HepG2 (cell line): ENCODE results near the gene HBEGF. TPM values are rescaled to one million over a fixed set of nuclear protein-coding genes. Genes with fewer than 3 reads are reported as not detected.

Experiments
- ATAC-seq: fragments of 200-7000 bp; cut with Tn5 transposase; 3 replicates; pipeline ENCODE4 v1.9.1; 2020; ENCODE audit warnings: mild to moderate bottlenecking, moderate library complexity
- BruUV-seq: library from RNA; stranded (reverse); fragments of 400-500 nt; replicated peaks from 2 replicates; lab custom pipeline; 2021; lab: Mats Ljungman, UMichigan
- CTCF ChIA-PET: fragments of 300-600 bp; formaldehyde crosslinking; extraction: SDS; loops from one replicate; lab custom pipeline; 2021; ENCODE audit warnings: low total read pairs, inconsistent platforms, low intra/inter-chr PET ratio; lab: Yijun Ruan, JAX
- POLR2A ChIA-PET: fragments of 350-600 bp; sonication (Branson Sonifier 250); formaldehyde crosslinking; loops from one replicate; lab custom pipeline; 2020; ENCODE audit warnings: antibody characterized with exemption, inconsistent platforms; lab: Yijun Ruan, JAX
- DNase-seq: peaks from one replicate; pipeline ENCODE4 v3.0.0-alpha.2; 2015; ENCODE audit warnings: low spot score
- FAIRE-seq: peaks from 3 replicates; lab custom pipeline; 2011; peaks lifted over from hg19 to GRCh38; lab: Jason Lieb, UNC
- H2AFZ ChIP-seq: one replicate; pipeline ENCODE4 v1.6.1; 2011; ENCODE audit warnings: low read length, inconsistent platforms
- H3K27ac ChIP-seq: fragments of 300-600 bp; 3 replicates; pipeline ENCODE4 v1.8.0; 2011; ENCODE audit warnings: mixed run types, mild to moderate bottlenecking, mixed read lengths, low read length, inconsistent platforms; ENCODE audit not compliant: insufficient read depth; ENCODE audit errors: extremely low read length
- H3K27me3 ChIP-seq, 2 experiments: fragments of 200-600 bp in 1 of 2; 2 replicates in 1 of 2; 3 replicates in 1 of 2; pipeline versions ENCODE4 v1.6.0 to v1.8.0; 2011; ENCODE audit warnings: low read length in 2 of 2, mild to moderate bottlenecking in 2 of 2, moderate library complexity in 2 of 2, inconsistent platforms in 1 of 2; ENCODE audit not compliant: insufficient read depth in 2 of 2, control insufficient read depth in 1 of 2
- H3K36me3 ChIP-seq, 2 experiments: fragments of 200-600 bp in 1 of 2; replicated peaks in 1 of 2; 2 replicates in 1 of 2; 3 replicates in 1 of 2; pipeline versions ENCODE4 v1.5.1 to v1.8.0; 2011; ENCODE audit warnings: low read length in 2 of 2, inconsistent platforms in 1 of 2; ENCODE audit not compliant: insufficient read depth in 2 of 2, control insufficient read depth in 1 of 2
- H3K4me1 ChIP-seq: 2 replicates; pipeline ENCODE4 v1.5.1; 2012; ENCODE audit warnings: low read length, inconsistent platforms; ENCODE audit not compliant: insufficient read depth
- H3K4me2 ChIP-seq: 2 replicates; pipeline ENCODE4 v1.6.0; 2011; ENCODE audit warnings: low read depth, low read length, inconsistent platforms
- H3K4me3 ChIP-seq, 3 experiments: fragments of 200-600 bp in 1 of 3; sonication (generic), shearing (Covaris generic) in 1 of 3; replicated peaks in 1 of 3; 2 replicates each; pipeline ENCODE4 v1.5.1; 2011 to 2016; ENCODE audit warnings: low read length in 3 of 3, inconsistent platforms in 2 of 3, low read depth in 2 of 3, mild to moderate bottlenecking in 2 of 3, control low read depth in 1 of 3, mixed read lengths in 1 of 3; ENCODE audit not compliant: insufficient read depth in 1 of 3
- H3K79me2 ChIP-seq: one replicate; pipeline ENCODE4 v1.6.1; 2011; ENCODE audit warnings: low read length, inconsistent platforms; ENCODE audit not compliant: insufficient read depth
- H3K9ac ChIP-seq: 2 replicates; pipeline ENCODE4 v1.6.0; 2011; ENCODE audit warnings: mild to moderate bottlenecking, low read depth, low read length, inconsistent platforms; ENCODE audit not compliant: insufficient read depth
- H3K9me3 ChIP-seq: 2 replicates; pipeline ENCODE4 v1.5.1; 2012; ENCODE audit warnings: mild to moderate bottlenecking, low read length
- H4K20me1 ChIP-seq: 2 replicates; pipeline ENCODE4 v1.6.0; 2011; ENCODE audit warnings: inconsistent platforms, mild to moderate bottlenecking, low read length, moderate library complexity; ENCODE audit not compliant: insufficient read depth
- GLI4 ChIP-seq: sonication (generic); formaldehyde crosslinking; IDR thresholded peaks from 2 replicates; pipeline ENCODE4 v1.5.1; 2020; ENCODE audit warnings: missing genetic modification reagents, mild to moderate bottlenecking, moderate library complexity, borderline replicate concordance
- GMEB2 ChIP-seq: IDR thresholded peaks from 2 replicates; pipeline ENCODE4 v1.6.1; 2016; ENCODE audit warnings: missing biosample characterization, missing genetic modification reagents, low read depth
- IKZF4 ChIP-seq: sonication (generic); formaldehyde crosslinking; IDR thresholded peaks from 2 replicates; pipeline ENCODE4 v1.5.1; 2020; ENCODE audit warnings: borderline replicate concordance, mild to moderate bottlenecking, low read depth, missing genetic modification reagents; ENCODE audit errors: not compliant biosample characterization
- MAX ChIP-seq: IDR thresholded peaks from 2 replicates; pipeline ENCODE4 v1.6.1; 2012; ENCODE audit warnings: inconsistent platforms
- MYNN ChIP-seq: sonication (generic); formaldehyde crosslinking; IDR thresholded peaks from 2 replicates; pipeline ENCODE4 v1.4.0; 2020; ENCODE audit warnings: mild to moderate bottlenecking, low read depth, missing genetic modification reagents
- PITX1 ChIP-seq: sonication (generic); formaldehyde crosslinking; IDR thresholded peaks from 2 replicates; pipeline ENCODE4 v1.5.1; 2020; ENCODE audit warnings: mild to moderate bottlenecking, missing genetic modification reagents
- POGZ ChIP-seq: sonication (generic); formaldehyde crosslinking; IDR thresholded peaks from 2 replicates; pipeline ENCODE4 v1.4.0; 2020; ENCODE audit warnings: mild to moderate bottlenecking, missing genetic modification reagents
- PRMT3 ChIP-seq: sonication (generic); formaldehyde crosslinking; IDR thresholded peaks from 2 replicates; pipeline ENCODE4 v1.8.1; 2022; ENCODE audit warnings: low read depth, mild to moderate bottlenecking, moderate library complexity, missing genetic modification reagents, borderline replicate concordance
- RFXAP ChIP-seq: sonication (generic); formaldehyde crosslinking; IDR thresholded peaks from 2 replicates; pipeline ENCODE4 v1.4.0; 2020; ENCODE audit warnings: missing genetic modification reagents, borderline replicate concordance
- SNAI1 ChIP-seq: sonication (generic); formaldehyde crosslinking; IDR thresholded peaks from 2 replicates; pipeline ENCODE4 v1.5.0; 2020; ENCODE audit warnings: mild to moderate bottlenecking, missing genetic modification reagents, borderline replicate concordance
- SP5 ChIP-seq: IDR thresholded peaks from 2 replicates; pipeline ENCODE4 v1.6.1; 2016; ENCODE audit warnings: low read depth, borderline replicate concordance
- SUZ12 ChIP-seq: fragments of 150-350 bp; IDR thresholded peaks from 2 replicates; pipeline ENCODE4 v1.6.1; 2014; ENCODE audit warnings: low read depth, low read length
- YY1 ChIP-seq: IDR thresholded peaks from 2 replicates; pipeline ENCODE4 v1.6.1; 2011; ENCODE audit warnings: low read length, low read depth, moderate library complexity, mild to moderate bottlenecking; ENCODE audit not compliant: insufficient read depth, insufficient replicate concordance
- ZBTB42 ChIP-seq: sonication (generic); formaldehyde crosslinking; IDR thresholded peaks from 2 replicates; pipeline ENCODE4 v1.5.0; 2020; ENCODE audit warnings: mild to moderate bottlenecking, missing genetic modification reagents
- ZMYM3 ChIP-seq: sonication (generic); formaldehyde crosslinking; IDR thresholded peaks from 2 replicates; pipeline ENCODE4 v1.5.1; 2020; ENCODE audit warnings: mild to moderate bottlenecking, missing genetic modification reagents
- ZNF17 ChIP-seq: sonication (generic); formaldehyde crosslinking; IDR thresholded peaks from 2 replicates; pipeline ENCODE4 v1.5.0; 2020; ENCODE audit warnings: mild to moderate bottlenecking, missing genetic modification reagents
- ZNF446 ChIP-seq: sonication (generic); formaldehyde crosslinking; IDR thresholded peaks from 2 replicates; pipeline ENCODE4 v1.5.0; 2020; ENCODE audit warnings: mild to moderate bottlenecking, missing genetic modification reagents
- ZNF878 ChIP-seq: sonication (generic); formaldehyde crosslinking; IDR thresholded peaks from 2 replicates; pipeline ENCODE4 v1.8.1; 2023; ENCODE audit warnings: mild to moderate bottlenecking, missing genetic modification reagents, moderate library complexity
- WGBS: methylation state at CpG from one replicate; pipeline ENCODE4 v1.1.6; 2017; ENCODE audit warnings: low lambda C conversion rate; 5-methylcytosine and 5-hydroxymethylcytosine counted together
- in situ Hi-C: cut with HindIII; loops from 2 replicates; pipeline ENCODE4 v1.10.0; 2017; ENCODE audit warnings: low pct_unique_long_range_greater_than_20kb; ENCODE audit not compliant: extremely low pct_ligation_motif_present
- intact Hi-C: fragments of 100-400 bp; cut with micrococcal nuclease; formaldehyde crosslinking; loops from one replicate; pipeline ENCODE4 v1.10.0; 2022; ENCODE audit not compliant: unreplicated experiment
- polyA plus RNA-seq, 8 experiments: library from polyadenylated mRNA; depleted of rRNA in 3 of 8; stranded (reverse) in 7 of 8; unstranded in 1 of 8; fragments of >200 nt; fragmentation: Illumina TruSeq in 4 of 8; extraction: Trizol in 4 of 8; gene quantifications; 2 replicates each; pipeline versions ENCODE4 v1.2.1 to v1.2.3, GENCODE V29; 2011 to 2016; ENCODE audit warnings: low read depth in 4 of 8, missing spikeins in 1 of 8, mixed read lengths in 1 of 8; ENCODE audit not compliant: insufficient read depth in 1 of 8
- total RNA-seq, 5 experiments: library from RNA; depleted of rRNA; stranded (reverse); fragments of >200 nt; fragmentation: Illumina TruSeq; extraction: Trizol; gene quantifications; 2 replicates each; pipeline ENCODE4 v1.2.3, GENCODE V29; 2016; ENCODE audit warnings: low read depth in 1 of 5

Gene HBEGF
- total and polyA plus RNA-seq, 2 of the 13 experiments (the other 11 are each of a cell fraction or from before 2014, with no cell fraction given): 1.7 to 5.0 TPM

DNA sequence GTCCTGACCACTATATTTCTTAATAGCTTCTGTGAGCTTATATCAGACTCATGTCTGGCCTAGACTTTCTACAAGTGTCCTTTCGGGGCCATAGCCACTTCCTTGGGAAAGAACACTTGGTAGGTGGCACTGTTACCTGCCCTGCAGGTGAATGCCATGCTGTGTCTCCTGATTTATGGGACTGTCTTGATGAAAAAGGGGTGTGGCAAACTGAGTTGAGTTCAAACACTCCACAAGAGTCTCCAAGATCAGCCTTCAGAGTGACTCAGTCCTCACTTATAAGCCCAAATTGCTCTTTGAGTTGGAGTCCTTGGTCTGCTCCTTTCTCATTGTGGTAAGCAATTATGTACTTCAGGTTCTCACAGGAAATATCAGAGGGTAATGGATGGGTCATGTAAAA is 45.3 kb upstream of the HBEGF start:
- peaks cover 9% of the 10 kb centered on the region for H3K4me1 ChIP-seq
- no peaks in the 10 kb centered on the region for H3K36me3 ChIP-seq
- BruUV-seq: no TSS peak
- no peak overlapping the region for H2AFZ ChIP-seq
- no peak overlapping the region for H3K9ac ChIP-seq
- no peaks in the 10 kb centered on the region for H3K79me2 ChIP-seq
- no peak for ATAC-seq
- in situ Hi-C loops (no loop called here), intact Hi-C loops (no loop called here)
- WGBS: 95% methylated on average over 1 of the region's 1 CpG
- POLR2A ChIA-PET: no interaction called here
- TF ChIP-seq IKZF4 (CRISPR knock-in tag) (no peak), SNAI1 (CRISPR knock-in tag) (no peak), SP5 (CRISPR knock-in tag) (no peak), ZMYM3 (CRISPR knock-in tag) (no peak), PRMT3 (CRISPR knock-in tag) (no peak), ZNF878 (CRISPR knock-in tag) (no peak), RFXAP (CRISPR knock-in tag) (no peak), MYNN (CRISPR knock-in tag) (no peak), SUZ12 (no peak), POGZ (no peak), ZNF17 (CRISPR knock-in tag) (no peak), GMEB2 (CRISPR knock-in tag) (no peak), MAX (no peak), ZBTB42 (CRISPR knock-in tag) (no peak), PITX1 (CRISPR knock-in tag) (no peak), ZNF446 (CRISPR knock-in tag) (no peak), GLI4 (CRISPR knock-in tag) (no peak), YY1 (no peak)
- DNase-seq: no peak
- no peak overlapping the region for H3K4me3 ChIP-seq
- H3K9me3 ChIP-seq: no peaks in the 10 kb centered on the region
- no peak for FAIRE-seq
- H3K27ac ChIP-seq: no peak overlapping the region
- no peaks in the 10 kb centered on the region for H3K27me3 ChIP-seq
- H3K4me2 ChIP-seq: no peak overlapping the region
- CTCF ChIA-PET: no interaction called here
- no peaks in the 10 kb centered on the region for H4K20me1 ChIP-seq
